Bronchial epithelial cell (primary cell): ENCODE data around the gene MEDAG. TPM values are rescaled to one million over a fixed set of nuclear protein-coding genes. Genes with fewer than 3 reads are reported as not detected.

Experiments used
- DNase-seq: peaks from one replicate; pipeline ENCODE4 v3.0.0-alpha.2; 2010; ENCODE audit warnings: low read depth
- FAIRE-seq: peaks from 2 replicates; lab custom pipeline; 2011; peaks lifted over from hg19 to GRCh38; lab: Jason Lieb, UNC
- H3K27me3 ChIP-seq: 2 replicates; pipeline ENCODE4 v1.5.1; 2011; ENCODE audit warnings: low read length; ENCODE audit not compliant: control insufficient read depth, insufficient read depth
- H3K36me3 ChIP-seq: 2 replicates; pipeline ENCODE4 v1.5.1; 2011; ENCODE audit warnings: low read length; ENCODE audit not compliant: control insufficient read depth, insufficient read depth
- H3K4me3 ChIP-seq: 2 replicates; pipeline ENCODE4 v1.5.1; 2011; ENCODE audit warnings: mild to moderate bottlenecking, low read depth, low read length, control low read depth
- total RNA-seq: library from RNA; depleted of rRNA; stranded (reverse); fragments of >200 nt; gene quantifications from 2 replicates; pipeline ENCODE4 v1.2.1, GENCODE V29; 2014
- TF ChIP-seq, protein P1 (sequence below): IDR thresholded peaks from 2 replicates; pipeline ENCODE4 v1.5.1; 2011; ENCODE audit warnings: mild to moderate bottlenecking, moderate library complexity, low read length, control low read depth, inconsistent platforms; ENCODE audit not compliant: insufficient read depth, severe bottlenecking

MEDAG gene
- total RNA-seq, 1 donor from 2014 or later = 0.53 TPM

DNA sequence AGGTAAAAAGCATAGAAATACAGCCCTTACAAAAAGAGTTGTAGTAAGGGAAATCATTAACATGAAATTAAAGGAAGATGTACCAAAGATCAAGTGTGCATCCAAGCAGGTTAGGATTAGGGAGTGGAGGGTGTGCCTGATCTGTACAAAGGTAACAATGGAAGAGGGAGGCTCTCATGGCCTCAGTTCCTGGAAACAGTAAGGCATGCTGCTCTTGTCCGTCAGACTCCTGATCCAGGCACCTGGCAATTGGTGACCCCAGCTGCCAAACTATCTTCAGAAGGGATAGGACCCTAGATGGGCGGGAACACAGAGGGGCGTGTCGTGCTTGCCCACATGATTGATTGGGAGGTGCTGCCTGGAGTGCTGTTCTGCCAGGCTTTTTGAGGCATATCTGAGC is 30.9 kb downstream of the MEDAG start:
- TF ChIP-seq, protein P1, sequence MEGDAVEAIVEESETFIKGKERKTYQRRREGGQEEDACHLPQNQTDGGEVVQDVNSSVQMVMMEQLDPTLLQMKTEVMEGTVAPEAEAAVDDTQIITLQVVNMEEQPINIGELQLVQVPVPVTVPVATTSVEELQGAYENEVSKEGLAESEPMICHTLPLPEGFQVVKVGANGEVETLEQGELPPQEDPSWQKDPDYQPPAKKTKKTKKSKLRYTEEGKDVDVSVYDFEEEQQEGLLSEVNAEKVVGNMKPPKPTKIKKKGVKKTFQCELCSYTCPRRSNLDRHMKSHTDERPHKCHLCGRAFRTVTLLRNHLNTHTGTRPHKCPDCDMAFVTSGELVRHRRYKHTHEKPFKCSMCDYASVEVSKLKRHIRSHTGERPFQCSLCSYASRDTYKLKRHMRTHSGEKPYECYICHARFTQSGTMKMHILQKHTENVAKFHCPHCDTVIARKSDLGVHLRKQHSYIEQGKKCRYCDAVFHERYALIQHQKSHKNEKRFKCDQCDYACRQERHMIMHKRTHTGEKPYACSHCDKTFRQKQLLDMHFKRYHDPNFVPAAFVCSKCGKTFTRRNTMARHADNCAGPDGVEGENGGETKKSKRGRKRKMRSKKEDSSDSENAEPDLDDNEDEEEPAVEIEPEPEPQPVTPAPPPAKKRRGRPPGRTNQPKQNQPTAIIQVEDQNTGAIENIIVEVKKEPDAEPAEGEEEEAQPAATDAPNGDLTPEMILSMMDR = no peak
- FAIRE-seq (no peak), DNase-seq (no peak)
- Histone ChIP-seq H3K27me3 (no peaks in the 10 kb centered on the region), H3K36me3 (no peaks in the 10 kb centered on the region), H3K4me3 (no peak overlapping the region)

DNA sequence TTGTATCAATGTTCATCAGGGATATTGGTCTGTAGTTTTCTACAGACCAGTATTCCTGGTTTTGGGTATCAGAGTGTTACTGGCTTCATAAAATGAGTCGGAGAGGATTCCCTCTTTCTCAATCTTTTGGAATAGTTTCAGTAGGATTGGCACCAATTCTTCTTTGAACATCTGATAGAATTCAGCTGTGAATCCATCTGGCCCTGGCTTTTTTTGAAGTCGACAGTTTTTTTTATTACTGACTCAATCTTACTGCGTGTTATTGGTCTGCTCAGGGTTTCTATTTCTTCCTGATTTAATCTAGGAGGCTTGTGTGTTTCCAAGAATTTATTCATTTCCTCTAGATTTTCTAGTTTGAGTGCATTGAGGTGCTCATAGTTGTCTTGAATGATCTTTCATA is 37.8 kb downstream of the MEDAG start:
- Histone ChIP-seq H3K4me3 (no peak overlapping the region), H3K27me3 (peaks cover 2% of the 10 kb centered on the region), H3K36me3 (no peaks in the 10 kb centered on the region)
- TF ChIP-seq, protein P1 = no peak
- DNase-seq = no peak
- no peak for FAIRE-seq

DNA sequence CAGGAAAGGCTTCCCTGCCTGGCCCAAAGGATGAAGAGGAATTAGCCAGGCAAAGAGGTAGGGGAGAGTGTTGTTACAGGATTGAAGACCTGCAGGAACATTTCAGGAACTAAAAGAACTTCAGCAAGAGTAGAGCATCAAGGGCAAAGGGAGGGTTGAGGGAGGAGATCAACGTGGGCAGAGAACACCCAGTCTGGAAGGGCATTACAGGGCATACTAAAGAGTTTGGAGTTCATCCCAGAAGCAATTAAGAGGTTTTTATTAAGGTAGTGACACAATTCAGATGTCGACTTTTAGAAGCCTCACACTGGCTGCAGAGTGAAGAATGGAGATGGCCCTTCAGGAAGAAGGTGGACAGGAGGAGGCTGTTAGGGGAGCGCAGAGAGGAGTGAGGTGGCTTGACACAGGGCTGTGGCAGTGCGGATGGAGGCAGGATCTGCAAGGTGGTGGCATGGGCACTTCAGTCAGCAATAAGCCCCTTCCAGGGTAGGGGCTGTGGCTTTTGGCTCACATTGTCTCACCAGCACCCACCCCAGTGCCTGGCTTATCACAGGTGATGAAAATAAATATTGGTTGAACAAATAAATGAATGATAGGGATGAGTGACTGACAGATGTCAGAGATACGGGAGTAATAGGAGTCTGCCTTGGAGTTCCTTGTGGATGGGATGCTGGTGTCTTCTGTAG is 51.3 kb downstream of the MEDAG start:
- Histone ChIP-seq H3K36me3 (no peaks in the 10 kb centered on the region), H3K27me3 (peaks cover 4% of the 10 kb centered on the region), H3K4me3 (no peak overlapping the region)
- TF ChIP-seq, protein P1 = no peak
- DNase-seq = no peak
- FAIRE-seq = no peak

DNA sequence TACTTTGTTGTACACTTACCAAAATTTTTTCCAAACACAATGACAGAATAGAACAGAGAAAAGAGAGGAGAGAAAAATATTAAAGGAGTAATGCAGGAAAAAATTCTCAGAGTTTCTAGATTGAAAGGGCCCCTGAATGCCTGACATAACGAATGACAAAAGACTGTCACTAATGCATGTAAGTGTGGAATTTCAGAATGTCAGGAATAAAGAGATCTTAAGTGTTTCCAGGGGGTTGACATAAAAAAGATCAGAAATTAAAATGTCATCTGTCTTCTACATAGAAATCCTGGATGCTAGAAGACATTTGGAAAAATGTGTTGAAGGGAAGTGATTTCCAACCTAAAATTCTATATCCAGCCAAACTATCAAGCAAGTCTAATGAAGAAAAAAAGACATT is 53.6 kb downstream of the MEDAG start:
- no peaks in the 10 kb centered on the region for H3K36me3 ChIP-seq
- H3K27me3 ChIP-seq = peaks cover 4% of the 10 kb centered on the region
- TF ChIP-seq, protein P1 = no peak
- DNase-seq (no peak), FAIRE-seq (no peak)
- H3K4me3 ChIP-seq = no peak overlapping the region

DNA sequence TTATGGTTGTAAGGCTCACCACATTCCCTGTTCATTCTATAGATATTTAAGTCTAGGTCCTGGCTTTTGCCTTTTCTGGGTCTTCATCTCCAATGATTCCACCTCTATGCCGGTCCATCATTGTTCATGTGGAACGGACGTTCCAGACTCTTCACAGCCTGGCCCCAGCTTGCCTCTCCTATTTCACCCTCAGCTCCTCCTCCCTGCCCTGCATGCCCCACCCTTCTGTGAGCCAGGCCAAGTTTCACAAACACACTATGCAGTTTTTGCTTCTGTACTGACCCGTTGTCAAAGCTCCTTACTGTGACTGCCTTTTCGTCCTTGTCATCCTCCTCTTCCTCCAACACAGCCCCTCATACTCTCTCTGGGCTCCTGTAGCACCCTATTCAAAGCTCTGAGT is 57.7 kb downstream of the MEDAG start:
- Histone ChIP-seq H3K4me3 (no peak overlapping the region), H3K27me3 (peaks cover 1% of the 10 kb centered on the region), H3K36me3 (no peaks in the 10 kb centered on the region)
- DNase-seq (peak; percentile 52), FAIRE-seq (no peak)
- TF ChIP-seq, protein P1 = no peak

DNA sequence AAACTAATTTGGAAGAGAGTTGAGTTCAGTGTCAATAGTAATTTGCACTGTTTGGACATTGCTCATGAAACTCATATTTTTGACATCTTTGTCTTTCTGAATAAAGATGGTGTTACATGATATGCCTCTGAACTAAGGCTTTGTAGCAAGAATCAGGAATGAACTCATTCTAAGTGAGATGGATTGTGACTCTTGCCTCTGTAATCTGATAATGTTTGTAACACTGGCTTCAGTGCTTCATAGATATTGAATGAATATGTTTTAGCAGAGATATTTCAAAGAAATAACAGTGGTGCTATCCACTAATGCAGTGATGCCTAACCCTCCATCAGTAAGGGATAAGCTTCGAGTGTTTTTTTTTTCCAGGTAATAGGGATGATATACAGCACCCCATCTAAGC is 59.3 kb downstream of the MEDAG start:
- no peak for DNase-seq
- Histone ChIP-seq H3K27me3 (peaks cover 1% of the 10 kb centered on the region), H3K4me3 (no peak overlapping the region), H3K36me3 (no peaks in the 10 kb centered on the region)
- no peak for FAIRE-seq
- TF ChIP-seq, protein P1 = no peak
